Measurements from ENCODE around the gene IFT74. TPM values are rescaled to one million over a fixed set of nuclear protein-coding genes. Genes with fewer than 3 reads are reported as not detected.
A peak's percentile ranks its signal among the peaks of the same experiment; 100 is the strongest.

IFT74 gene
- total RNA-seq, 1 experiment from 2014 or later: 6.0 TPM

DNA sequence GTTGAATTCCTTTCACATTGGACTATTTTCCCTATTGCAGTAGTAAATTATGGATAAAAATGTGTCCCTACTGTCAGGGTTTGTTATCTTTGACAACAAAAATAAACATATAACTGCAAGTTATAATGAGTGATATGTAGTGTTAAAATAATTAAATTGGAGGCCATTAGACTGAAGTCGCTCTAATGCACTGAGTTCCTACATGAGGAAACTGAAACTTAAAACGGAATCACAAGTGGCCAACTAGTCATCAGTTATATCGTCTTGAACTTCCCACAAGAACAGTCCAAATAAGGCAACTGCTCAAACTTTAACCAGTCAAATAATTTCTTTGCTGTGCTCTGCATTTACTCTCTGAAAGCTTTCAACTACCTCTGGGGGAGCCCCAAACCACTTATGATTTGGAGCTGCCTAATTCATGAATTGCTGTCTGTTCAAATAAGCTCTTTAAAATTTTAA, 2.1 kb upstream of the IFT74 start:
- POLR2A ChIA-PET: no interaction called here
- intact Hi-C loops (cut with micrococcal nuclease; ENCODE audit: unreplicated experiment) (no loop called here), in situ Hi-C loops (cut with HindIII; ENCODE audit: low pct_unique_long_range_greater_than_20kb, low sequenced_read_pairs) (no loop called here)
- Histone ChIP-seq H3K4me1 (ENCODE audit: control insufficient read depth, insufficient read depth, low read length) (no peaks in the 10 kb centered on the region), H3K27ac (ENCODE audit: low read length) (no peak overlapping the region), H3K4me3 (ENCODE audit: low read depth in 2 of 2, low read length in 2 of 2) (no peak overlapping the region), H3K27me3 (ENCODE audit: control insufficient read depth, insufficient read depth, low read length) (no peaks in the 10 kb centered on the region), H3K36me3 (ENCODE audit: control insufficient read depth, insufficient read depth, low read length) (no peaks in the 10 kb centered on the region), H3K9me3 (ENCODE audit: control insufficient read depth, insufficient read depth, low read depth, low read length) (no peaks in the 10 kb centered on the region)
- CTCF ChIA-PET: no interaction called here
- DNase-seq (ENCODE audit: low read depth, low spot score) (no peak), ATAC-seq (no peak)
- BruUV-seq (replicated peaks): no TSS peak
- TF ChIP-seq SIN3A (IDR thresholded peaks at IDR 0.05; ENCODE audit: borderline replicate concordance, insufficient read depth, low read depth, low read length): no peak
- TF ChIP-seq POLR2AphosphoS5 (IDR thresholded peaks at IDR 0.05; ENCODE audit: low read depth, low read length): no peak
- TF ChIP-seq, protein P1, sequence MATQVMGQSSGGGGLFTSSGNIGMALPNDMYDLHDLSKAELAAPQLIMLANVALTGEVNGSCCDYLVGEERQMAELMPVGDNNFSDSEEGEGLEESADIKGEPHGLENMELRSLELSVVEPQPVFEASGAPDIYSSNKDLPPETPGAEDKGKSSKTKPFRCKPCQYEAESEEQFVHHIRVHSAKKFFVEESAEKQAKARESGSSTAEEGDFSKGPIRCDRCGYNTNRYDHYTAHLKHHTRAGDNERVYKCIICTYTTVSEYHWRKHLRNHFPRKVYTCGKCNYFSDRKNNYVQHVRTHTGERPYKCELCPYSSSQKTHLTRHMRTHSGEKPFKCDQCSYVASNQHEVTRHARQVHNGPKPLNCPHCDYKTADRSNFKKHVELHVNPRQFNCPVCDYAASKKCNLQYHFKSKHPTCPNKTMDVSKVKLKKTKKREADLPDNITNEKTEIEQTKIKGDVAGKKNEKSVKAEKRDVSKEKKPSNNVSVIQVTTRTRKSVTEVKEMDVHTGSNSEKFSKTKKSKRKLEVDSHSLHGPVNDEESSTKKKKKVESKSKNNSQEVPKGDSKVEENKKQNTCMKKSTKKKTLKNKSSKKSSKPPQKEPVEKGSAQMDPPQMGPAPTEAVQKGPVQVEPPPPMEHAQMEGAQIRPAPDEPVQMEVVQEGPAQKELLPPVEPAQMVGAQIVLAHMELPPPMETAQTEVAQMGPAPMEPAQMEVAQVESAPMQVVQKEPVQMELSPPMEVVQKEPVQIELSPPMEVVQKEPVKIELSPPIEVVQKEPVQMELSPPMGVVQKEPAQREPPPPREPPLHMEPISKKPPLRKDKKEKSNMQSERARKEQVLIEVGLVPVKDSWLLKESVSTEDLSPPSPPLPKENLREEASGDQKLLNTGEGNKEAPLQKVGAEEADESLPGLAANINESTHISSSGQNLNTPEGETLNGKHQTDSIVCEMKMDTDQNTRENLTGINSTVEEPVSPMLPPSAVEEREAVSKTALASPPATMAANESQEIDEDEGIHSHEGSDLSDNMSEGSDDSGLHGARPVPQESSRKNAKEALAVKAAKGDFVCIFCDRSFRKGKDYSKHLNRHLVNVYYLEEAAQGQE (IDR thresholded peaks at IDR 0.05; ENCODE audit: insufficient read depth in 1 of 2, low read depth in 2 of 2, low read length in 1 of 2): no peak
- TF ChIP-seq, protein P2, sequence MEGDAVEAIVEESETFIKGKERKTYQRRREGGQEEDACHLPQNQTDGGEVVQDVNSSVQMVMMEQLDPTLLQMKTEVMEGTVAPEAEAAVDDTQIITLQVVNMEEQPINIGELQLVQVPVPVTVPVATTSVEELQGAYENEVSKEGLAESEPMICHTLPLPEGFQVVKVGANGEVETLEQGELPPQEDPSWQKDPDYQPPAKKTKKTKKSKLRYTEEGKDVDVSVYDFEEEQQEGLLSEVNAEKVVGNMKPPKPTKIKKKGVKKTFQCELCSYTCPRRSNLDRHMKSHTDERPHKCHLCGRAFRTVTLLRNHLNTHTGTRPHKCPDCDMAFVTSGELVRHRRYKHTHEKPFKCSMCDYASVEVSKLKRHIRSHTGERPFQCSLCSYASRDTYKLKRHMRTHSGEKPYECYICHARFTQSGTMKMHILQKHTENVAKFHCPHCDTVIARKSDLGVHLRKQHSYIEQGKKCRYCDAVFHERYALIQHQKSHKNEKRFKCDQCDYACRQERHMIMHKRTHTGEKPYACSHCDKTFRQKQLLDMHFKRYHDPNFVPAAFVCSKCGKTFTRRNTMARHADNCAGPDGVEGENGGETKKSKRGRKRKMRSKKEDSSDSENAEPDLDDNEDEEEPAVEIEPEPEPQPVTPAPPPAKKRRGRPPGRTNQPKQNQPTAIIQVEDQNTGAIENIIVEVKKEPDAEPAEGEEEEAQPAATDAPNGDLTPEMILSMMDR (IDR thresholded peaks at IDR 0.05): no peak
- TF ChIP-seq TCF7L2 (IDR thresholded peaks at IDR 0.05; ENCODE audit: low read depth, low read length): no peak

DNA sequence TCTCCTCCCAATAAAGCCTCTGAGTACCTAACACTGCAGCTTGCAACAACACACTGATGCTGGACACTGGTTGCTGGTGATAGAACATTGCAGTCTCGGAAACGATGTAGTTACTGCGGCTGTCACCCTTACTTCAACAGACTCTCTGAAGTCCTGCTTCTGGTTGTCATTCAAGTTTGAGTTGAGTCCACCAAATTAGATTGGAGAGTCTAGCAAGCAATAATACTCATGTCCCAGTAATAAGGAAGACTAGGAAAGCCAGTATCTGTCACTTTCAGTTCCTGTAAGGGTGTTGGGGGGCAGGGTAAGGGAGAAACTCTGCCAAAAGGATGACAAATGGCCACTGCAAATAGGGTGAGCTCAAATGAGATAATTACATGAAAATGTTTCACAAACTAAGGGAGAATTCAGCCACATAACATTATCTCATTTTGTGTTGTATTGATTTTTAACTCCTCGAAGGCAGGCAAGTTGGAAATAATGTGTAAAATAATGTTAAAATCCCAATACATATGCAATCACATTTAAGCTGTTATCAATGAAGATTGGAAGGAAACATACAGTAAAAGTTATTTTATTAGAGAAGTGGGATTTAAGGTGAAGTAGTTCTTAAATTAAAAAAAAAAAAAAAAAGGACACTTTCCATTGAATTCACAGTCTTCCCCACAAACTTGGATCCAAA, 849 bp upstream of the IFT74 start:
- in situ Hi-C loops (cut with HindIII; ENCODE audit: low pct_unique_long_range_greater_than_20kb, low sequenced_read_pairs): no loop called here

More for the DNA sequence above, 849 bp upstream of the IFT74 start:
- Histone ChIP-seq H3K4me3 (ENCODE audit: low read depth in 2 of 2, low read length in 2 of 2) (peak overlapping the region; percentile 55 to 68), H3K4me1 (ENCODE audit: control insufficient read depth, insufficient read depth, low read length) (no peaks in the 10 kb centered on the region), H3K27ac (ENCODE audit: low read length) (peak overlapping the region; percentile 61), H3K9me3 (ENCODE audit: control insufficient read depth, insufficient read depth, low read depth, low read length) (no peaks in the 10 kb centered on the region), H3K36me3 (ENCODE audit: control insufficient read depth, insufficient read depth, low read length) (no peaks in the 10 kb centered on the region), H3K27me3 (ENCODE audit: control insufficient read depth, insufficient read depth, low read length) (no peaks in the 10 kb centered on the region)
- CTCF ChIA-PET: no interaction called here
- POLR2A ChIA-PET: no interaction called here
- intact Hi-C loops (cut with micrococcal nuclease; ENCODE audit: unreplicated experiment): no loop called here
- DNase-seq (ENCODE audit: low read depth, low spot score) (no peak), ATAC-seq (no peak)
- no peak for TF ChIP-seq SIN3A (IDR thresholded peaks at IDR 0.05; ENCODE audit: borderline replicate concordance, insufficient read depth, low read depth, low read length)
- TF ChIP-seq, protein P2 (IDR thresholded peaks at IDR 0.05): no peak
- TF ChIP-seq, protein P1 (IDR thresholded peaks at IDR 0.05; ENCODE audit: insufficient read depth in 1 of 2, low read depth in 2 of 2, low read length in 1 of 2): no peak
- TF ChIP-seq TCF7L2 (IDR thresholded peaks at IDR 0.05; ENCODE audit: low read depth, low read length): no peak
- no peak for TF ChIP-seq POLR2AphosphoS5 (IDR thresholded peaks at IDR 0.05; ENCODE audit: low read depth, low read length)
- BruUV-seq (replicated peaks): no TSS peak
